NCI-H187 treated with DMSO at 0.1 percent for 48 hours (cell line): ENCODE data around the gene LCN12.

Experiments
- DNase-seq: peaks from one replicate; lab custom pipeline; 2025; lab: John Stamatoyannopoulos, UW

Gene LCN12

DNA sequence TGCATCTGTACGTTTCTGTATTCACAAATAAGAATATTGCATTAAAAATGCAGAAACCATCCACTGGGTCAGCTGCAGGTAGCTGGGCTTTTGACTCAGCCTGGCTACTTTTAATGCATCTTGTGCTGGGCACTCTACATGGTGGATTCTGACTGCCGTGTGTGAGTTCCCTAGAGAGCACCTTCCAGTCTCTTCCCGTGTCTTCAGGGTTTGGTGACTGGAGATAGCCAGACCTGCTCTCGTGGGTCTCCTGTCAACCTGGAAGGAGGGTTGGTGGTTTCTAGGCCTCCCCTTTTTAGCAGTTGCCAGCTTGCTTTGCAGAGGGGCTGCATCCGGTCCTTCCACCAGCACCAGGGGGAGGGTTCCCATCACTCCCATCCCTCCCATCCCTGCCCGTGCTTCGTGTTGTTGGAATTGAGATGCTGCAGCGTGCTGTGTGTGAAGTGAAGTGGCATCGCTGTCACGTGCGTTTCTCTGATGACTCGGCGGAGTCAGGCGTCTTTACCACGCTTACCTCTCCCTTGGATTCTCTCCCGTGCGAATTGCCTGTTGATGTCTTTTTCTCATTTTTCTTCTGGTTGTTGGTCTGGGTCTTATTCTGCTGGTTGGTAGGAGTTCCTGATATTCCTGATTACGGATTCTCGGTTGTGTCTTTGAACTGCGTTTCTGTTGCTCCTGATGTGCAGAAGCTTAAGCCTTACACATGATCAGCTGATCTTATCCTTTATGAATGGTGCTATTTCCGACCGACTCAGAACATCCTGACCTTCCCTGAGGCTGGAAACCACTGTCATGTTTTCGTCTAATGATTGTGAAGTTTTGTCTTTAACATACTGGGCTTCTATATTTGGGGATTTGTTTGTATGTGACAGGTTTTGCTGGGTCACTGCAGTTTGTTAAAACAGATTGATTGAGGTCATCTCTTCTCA is 24.5 kb upstream of the LCN12 start:
- DNase-seq: no peak

DNA sequence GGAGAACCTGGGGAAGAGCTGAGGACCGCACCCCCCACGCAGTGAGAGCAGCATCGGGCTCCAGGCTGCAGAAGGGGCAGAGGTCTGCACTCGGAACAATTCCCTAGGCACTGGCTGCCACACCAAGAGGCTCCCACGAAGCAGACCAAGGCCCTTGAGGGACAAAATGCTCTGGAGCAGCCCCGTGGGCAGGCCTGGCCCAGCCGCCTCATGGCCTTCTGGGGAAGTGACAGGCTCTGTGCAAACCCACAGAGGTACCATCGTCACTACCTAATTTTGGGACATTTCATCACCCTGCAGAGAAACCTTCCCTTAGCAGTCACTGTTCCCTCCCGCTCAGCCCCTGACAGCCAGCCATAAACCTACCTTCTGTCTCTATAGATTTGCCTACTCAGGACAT is 23.5 kb upstream of the LCN12 start:
- no peak for DNase-seq

- DNase-seq: no peak
Measured at GRCh38 chr9:136930014-136930413, 22.1 kb upstream of the LCN12 start.

DNA sequence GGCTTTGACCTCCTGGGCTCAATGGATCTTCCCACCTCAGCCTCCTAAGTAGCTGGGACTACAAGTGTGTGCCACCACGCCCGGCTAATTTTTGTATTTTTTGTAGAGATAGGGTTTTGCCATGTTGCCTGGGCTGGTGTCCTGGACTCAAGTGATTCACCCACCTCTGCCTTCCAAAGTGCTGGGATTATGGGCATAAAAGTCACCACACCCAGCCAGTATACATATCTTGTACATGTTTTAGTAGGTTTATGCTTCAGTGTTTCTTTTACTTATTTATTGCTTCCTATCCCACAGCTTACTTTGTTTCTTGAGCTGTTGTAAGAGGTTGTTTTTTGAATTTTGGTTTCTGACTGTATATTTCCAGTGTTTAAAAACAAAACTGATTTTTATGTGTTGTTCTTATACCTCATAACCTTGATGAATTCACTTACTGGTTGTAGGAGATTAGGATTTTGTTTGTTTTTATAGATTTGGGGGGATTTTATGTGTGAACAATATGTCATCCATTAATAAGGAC is 20.4 kb upstream of the LCN12 start:
- DNase-seq: no peak

GRCh38 chr9:136934277-136934676 is 17.8 kb upstream of the LCN12 start:
- no peak for DNase-seq

DNA sequence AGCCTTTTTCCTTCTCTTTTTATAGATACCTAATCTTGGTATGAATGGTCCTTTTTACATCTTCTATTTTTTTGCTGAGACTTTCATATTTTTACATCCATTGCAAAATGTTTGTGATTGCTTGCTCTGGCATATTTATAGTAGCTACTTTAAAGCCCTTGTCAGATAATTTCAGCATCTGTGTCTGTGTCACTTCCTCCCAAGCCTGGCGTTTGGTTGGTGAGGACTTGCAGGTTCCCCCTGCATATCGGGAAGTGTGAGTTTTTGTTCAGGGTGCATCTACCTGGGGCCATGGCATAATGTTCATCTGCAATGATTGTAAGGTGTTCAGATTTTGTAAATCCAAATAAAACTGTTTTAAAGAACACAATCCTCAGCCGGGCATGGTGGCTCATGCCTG is 16.4 kb upstream of the LCN12 start:
- no peak for DNase-seq

GRCh38 chr9:136936645-136937170 is 15.4 kb upstream of the LCN12 start:
- no peak for DNase-seq

GRCh38 chr9:136937186-136938001 is 14.7 kb upstream of the LCN12 start:
- no peak for DNase-seq

DNA sequence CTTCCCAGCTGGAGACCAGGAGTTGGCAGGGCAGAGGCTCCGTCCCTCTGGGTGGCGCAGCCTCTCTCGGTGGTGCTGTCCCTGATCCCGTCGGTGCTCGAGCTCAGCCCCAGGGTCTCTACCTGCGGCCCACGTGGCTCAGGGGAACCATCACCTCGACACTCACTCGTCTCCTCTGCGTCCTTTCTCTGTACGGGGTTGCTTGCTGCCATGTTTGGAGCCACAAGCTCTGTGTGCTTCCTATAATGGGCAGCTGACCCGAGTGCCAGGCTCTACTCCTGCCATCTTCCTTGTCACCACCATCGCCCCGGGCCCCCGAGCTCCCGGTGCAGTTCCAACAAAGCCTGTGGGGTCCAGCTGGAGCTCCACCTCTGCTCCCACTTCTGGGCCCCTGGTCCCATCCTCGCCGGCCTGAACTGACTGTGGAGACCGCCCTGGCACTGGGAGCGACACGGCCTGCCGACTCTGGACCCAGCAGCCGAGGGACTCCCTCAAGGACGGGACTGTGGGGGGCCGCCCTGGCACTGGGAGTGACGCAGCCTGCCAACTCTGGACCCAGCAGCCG is 12.6 kb upstream of the LCN12 start:
- no peak for DNase-seq

DNA sequence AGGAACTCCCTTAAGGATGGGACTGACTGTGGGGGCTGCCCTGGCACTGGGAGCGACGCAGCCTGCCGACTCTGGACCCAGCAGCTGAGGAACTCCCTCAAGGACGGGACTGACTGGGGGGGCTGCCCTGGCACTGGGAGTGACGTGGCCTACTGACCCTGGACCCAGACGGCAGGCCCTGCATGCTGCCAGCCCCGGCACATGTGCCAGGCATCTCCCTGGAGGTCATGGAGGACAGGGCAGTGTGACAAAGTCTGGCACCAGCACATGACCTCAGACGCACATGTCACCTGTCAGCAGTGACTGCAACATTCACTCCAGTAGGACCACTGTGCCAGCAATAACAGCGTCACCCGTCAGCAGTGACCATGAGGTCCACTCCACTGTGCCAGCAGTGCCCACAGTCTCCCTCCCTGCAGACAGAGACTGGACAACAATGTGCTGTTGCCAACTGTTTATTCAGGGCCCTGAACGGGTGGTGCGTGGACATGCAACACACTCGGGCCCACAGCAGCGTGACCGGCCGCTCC is 12.0 kb upstream of the LCN12 start:
- no peak for DNase-seq

DNA sequence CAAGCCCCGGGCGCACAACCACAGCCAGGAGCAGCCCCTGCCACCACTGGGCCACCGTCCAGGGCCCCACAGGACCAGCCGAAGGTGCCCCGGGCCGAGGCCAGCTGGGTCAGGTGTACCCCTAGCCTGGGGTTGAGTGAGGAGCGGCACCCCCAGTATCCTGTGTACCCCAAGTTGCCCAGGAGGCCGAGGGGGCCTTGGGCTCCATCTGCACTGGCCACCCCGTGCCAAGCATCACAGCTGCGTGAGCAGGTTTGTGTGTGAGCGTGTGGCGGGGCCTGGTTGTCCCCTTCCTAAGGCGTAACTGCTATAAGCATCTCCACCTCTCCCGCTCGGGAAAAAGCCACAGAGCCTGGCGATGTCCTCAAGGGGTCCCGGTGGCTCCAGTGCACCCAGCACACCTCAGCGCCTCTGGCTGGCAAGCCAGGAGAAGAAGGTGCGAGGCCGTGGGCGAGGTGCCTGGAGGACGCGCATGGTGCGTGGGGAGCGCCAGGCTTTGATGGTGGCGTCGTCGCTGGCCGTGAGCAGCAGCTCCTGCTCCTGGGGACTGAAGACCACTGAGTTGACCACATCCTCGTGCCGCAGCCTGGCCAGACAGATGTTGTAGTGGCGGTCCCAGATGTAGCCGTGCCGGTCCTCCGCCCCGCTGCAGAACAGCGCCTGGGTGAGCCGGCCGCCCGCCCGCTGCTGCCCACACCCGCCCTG is 11.4 kb upstream of the LCN12 start:
- no peak for DNase-seq

GRCh38 chr9:136941231-136942111 is 10.6 kb upstream of the LCN12 start:
- DNase-seq: no peak

DNA sequence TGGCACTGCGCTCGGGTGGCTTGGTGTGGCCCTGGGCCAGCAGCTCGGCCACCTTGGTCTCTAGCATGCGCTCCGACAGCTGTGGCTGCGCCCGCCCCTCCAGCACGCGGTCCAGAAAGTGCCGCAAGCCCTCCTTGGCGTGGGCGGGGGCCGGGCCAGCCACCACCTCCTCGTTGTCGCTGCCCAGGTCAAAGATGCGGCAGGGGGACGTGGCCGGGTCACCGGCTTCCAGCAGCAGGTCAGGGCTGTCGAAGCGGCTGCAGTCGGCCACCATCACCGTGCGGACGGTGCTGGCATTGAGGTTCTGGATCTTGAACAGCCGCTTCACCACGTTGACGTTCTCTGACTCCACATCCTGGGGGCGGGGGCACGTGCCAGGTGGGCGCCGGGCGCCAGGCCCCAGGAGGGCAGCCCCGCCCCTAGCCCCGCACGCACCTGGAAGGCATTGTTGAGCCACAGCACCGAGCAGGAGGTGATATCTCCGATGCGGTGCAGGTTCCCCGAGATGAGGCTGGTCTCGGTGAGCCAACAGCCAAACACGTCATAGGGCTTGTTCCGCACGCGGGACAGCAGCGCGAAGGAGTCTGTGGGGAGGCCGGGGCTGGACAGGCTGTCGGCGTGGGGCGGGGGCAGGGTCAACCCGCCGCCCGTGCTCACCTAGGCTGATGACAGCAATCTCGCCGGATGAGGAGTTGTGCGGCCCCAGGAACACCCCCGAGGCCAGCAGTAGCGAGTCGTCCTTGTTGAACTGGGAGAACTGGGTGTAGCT is 9.8 kb upstream of the LCN12 start:
- DNase-seq: no peak

DNA sequence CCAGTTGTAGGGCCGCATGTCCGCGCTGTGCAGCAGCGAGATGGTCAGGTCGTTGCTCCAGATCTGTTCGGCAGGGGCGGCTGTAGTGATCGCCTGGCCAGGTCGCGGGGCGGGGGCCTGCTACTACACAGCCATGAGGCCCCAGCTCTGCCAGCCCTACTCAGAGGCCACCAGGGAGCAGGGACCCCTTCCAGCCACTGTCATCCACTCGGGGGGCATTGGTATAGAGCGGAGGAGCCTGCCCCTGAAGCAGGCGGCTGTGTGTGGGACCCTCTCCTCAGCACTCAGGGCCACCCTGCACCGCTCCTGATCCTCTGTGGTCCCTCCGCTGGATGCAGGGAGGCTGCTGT is 9.2 kb upstream of the LCN12 start:
- no peak for DNase-seq

GRCh38 chr9:136943291-136944211 is 8.5 kb upstream of the LCN12 start:
- no peak for DNase-seq

- no peak for DNase-seq
Measured at GRCh38 chr9:136944212-136944518, 7.9 kb upstream of the LCN12 start.

GRCh38 chr9:136944519-136945332 is 7.3 kb upstream of the LCN12 start, which contains the start of the genes C8G and FBXW5:
Gene C8G, plus strand, starts transcription at chr9:136945243. Its CDS starts 78 bp downstream, at chr9:136945321.
Gene FBXW5, minus strand, starts transcription at chr9:136944738. Its CDS starts 655 bp downstream, at chr9:136944083.
- peak; percentile 2 for DNase-seq
